Measurements from ENCODE around the gene DYRK1A. TPM values are rescaled to one million over a fixed set of nuclear protein-coding genes. Genes with fewer than 3 reads are reported as not detected.

Gene DYRK1A
- total RNA-seq, 1 donor from 2014 or later: 32.7 TPM

DNA sequence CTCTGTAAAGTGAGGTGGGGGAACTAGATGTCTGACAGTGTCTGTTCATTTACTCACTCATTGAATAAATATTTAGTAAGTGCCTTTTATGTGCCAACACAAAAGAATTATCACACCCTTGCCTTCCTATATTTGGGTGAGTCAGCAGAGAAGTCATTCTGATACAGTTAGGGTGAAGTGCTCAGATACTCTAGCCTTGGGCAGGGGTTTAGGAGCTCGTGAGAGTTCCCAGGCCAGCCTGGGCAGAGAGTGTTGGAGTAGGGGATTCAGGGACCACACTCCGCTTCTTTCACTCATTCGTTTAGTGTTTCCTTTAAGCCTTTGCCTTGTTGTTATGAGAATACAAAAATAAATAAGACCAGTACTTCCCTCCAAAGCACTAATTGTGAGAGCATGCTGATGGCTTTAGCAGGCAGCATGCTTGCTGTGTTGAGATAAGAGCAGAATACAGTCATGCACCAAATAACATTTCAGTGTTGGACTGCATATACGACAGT lies 83.9 kb downstream of the DYRK1A start:
- peak; percentile 77 for ATAC-seq

DNA sequence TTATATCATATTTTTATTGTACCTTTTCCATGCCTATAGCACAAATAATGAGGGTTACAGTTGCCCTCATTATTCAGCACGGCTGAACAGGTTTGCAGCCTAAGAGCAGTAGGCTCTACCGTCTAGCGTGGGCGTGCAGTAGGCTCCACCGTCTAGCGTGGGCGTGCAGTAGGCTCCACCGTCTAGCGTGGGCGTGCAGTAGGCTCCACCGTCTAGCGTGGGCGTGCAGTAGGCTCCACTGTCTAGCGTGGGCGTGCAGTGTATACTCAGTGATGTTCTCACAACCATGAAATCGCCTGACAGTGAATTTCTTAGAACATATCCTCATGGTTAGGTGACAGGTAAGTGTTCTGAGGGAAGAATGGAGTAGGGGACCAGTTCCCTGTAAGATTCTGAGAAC lies 84.9 kb downstream of the DYRK1A start:
- no peak for ATAC-seq

DNA sequence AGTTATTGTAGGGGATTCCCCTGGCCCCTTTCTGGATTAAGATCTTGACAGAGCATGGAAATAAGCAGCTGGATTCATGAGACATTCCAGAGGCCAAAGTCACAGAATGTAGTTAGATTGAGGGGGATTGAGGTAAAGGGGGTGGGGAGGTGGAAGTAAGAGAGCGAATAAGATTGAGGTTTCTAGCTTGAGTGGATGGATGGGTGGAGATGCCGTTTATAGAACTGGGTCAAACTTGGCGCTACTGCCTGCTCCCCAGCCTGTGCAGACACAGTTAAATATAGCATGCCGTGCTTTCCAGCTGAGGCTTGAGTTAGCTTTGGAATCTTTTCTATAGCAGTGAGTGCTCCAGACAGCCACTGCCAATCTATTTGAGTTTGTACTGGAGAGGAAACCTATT lies 85.7 kb downstream of the DYRK1A start:
- no peak for ATAC-seq

DNA sequence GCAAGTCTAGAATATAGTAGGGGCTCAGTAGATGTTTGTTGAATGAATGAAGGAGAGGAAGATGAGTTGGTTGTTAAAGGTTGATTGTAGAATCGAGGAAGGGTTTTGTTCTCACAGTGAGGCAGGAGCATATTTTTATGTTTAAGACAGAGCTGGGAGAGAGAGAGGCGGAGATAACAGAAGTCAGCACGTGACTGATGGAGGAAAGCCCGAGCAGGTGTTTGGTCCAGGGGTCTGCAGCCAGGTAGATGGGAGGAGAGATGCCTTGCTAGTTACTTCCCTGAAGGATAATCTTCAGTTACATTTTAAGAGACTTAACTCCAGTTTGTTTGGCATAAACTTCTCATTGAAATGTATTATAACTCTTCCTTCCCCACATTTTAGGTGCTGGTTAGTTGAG lies 86.8 kb downstream of the DYRK1A start:
- ATAC-seq: no peak

DNA sequence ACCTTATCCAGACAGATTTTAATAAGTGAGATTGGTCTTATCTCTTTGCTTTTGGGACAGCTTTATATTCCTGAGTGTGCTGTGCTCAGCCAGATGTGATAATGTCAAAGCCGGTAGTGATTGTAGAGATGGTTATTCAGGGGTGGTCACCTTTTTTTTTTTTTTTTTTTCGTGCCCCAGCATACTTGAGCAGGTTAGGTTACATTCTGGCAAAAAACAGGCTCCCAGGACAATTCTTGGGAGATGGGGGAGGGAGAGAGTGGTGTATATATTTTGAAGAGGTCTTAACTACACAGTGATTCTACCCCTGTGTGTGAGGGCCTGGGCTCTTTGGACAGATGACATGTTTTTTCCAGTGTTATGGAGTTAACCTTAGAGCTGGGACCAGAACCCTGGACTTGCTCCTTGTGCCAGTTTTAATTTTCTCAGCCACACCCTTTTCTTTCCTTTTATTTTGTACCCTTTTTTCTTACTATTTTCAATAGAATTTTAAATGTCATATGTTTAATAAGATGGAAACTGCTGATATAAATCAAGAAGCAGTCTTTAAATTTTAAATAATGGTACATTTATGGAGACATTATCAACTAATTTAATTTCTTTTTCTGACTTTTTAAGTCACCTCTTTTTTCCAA lies 88.4 kb downstream of the DYRK1A start:
- no peak for ATAC-seq

DNA sequence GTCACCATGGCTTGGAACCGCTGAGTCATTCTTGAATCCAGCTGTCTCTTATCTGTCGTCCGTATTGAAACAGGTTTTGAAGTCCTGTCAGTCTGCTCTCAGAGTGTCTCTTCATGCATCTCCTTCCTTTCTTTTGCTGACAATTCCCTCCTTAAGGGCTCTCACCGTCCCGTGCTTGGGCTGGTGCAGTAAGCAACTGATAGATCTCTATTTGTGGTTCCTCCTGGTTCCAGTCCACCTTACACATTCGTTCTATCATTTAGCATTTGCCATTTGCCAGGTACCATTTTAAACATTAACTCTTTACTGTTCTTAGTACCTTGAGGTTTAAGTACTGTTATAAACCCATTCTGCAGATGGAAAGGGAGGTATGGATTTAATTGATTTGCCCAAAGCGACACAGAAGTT lies 88.9 kb downstream of the DYRK1A start:
- no peak for ATAC-seq

DNA sequence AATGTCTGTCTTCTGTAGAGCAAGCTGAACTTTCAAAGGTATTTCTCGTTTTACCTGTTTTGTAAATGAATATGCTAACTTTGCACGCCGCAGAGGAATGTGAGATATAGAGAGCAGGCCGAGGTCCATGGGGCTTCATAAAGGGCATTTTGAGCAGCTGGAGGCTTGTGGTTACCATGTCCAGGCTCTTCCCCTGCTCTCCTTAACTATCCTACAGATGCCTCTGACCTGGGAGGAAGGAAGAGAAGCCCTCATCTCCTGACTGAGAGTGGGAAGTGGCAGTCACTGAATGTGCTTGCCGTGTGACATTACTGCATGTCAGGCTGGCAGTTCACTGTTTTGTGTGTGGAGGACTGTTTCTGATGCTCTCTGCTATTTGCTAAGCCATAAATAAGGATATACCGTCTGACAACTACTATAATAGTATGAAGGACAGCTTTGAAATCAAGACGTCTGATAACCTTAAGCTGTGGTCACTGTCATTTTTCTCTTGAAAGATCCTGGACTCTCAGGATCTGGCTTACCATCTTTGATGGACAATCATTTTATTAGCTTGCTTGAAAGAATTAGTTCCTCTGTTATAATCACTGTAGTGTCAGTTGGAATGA lies 92.2 kb downstream of the DYRK1A start:
- ATAC-seq: peak; percentile 16

DNA sequence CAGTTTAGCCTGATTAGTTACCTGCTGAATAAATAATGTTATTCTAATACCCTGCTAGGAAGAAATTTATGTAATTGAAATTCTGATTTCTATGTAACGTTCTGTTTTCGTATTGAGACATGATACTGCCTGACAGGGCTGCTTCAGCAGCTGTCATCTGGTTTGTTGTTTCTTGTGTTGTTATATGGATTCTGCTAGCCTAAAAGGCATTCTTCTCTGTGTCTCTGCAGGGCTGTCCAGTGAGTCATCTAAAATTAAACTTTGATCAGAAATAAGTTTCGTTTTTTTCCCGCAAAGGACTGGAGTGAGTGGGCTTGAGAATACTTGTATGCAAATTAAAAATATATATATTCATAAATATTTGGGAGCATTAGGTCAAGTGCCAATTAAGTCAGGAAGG lies 93.0 kb downstream of the DYRK1A start:
- ATAC-seq: no peak

DNA sequence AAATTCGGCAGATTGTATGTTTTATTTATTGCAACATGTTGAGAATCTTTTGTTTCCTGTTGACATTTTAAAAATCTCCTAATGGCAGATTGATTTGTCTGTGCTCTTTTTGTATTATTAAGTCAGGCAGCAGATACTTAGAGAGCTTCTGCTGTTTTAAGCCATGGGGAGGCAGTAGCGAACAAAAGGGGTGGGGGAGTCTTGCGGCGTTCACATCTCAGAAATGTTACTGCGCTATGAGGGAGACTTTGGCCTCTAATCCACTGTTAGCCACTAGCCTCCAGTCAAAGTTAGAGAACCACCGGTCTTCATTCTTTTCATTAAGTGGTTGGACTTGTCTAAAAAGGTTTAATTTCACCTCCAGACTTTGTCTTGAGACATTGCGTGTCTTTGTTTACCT lies 93.6 kb downstream of the DYRK1A start:
- no peak for ATAC-seq

DNA sequence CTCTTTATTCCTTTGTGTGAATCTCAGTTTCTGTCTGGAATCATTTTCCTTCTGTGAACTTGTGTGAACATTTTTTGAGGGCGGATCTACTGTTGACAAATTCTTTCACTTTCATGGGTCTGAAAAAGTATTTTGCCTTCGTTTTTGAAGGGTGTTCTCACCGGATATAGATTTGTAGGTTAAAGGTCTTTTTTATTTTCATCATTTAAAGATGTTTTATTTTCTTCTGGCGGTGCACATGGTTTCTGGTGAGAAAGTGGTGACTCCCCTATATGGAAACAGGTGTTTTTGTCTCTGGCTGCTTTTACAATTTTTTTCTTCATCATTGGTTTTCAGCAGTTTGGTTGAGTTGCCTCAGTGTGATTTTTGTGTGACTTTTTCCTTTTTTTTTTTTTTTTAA lies 94.9 kb downstream of the DYRK1A start:
- no peak for ATAC-seq

DNA sequence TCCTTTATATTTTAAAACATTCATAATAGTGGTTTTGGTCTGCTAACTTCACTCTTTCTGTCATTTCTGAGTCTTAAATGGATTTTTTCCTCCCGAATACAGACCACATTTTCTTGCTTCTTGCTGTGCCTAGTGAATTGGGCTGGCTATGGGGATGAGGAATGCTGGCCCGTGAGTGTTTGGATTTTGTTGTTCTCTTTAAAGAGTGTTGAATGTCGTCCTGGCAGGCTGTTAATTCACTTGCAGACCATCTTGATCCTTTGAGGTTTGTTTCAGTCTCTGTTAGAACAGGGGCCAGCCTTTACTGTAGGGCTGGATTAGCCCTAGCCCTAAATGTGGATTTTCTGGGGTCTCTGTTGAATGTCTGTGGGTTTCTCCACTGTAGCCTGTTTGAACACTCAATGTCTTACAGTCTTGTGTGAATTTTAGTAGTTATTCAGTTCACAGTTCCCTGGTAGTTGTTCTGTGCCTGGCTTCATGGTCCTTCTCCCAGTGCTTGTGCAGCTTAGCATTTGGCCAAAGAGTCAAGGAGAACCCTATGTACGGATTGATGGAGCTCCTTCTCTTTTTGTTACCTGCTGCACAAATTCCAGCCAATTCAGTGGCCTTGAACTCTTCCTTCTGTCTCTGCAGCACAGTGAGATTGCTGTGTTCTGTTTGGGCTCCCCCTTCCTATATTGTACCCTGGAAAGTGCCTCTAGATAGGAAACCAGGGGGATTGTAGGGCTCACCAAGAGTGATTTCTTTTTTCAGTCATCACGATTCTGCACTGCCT lies 95.7 kb downstream of the DYRK1A start:
- no peak for ATAC-seq

DNA sequence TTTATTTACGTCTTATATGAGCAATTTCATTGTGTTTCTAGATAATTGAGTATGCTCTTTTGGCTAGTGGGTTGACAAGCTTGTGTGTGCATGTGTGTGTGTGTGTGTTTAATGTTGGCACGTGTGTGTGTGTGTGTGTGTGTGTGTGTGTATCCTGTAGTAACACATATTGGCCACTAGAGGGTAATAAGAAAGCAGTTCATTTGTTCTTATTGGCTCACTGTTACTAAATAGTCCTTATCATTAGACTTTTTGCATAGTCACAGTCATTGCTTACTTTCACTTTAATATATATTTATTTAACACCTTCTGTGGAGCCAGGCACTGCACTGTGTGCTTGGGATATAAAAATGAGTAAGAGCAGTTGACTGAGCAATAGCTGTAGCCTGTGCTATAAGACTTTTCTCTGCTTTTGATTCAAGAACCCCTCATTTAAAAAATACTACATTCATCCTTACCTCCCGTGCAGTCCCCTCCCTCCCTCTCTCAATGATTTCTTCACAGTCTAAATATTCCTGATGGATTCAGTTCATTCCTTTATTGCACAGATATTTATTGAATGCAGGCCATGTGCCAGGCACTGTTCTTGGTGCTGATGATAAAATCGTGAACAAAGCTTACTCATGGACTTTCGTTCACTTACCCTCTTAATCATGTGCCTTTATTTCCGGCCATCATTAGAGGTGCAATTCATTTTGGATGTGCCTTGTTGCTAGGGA lies 96.7 kb downstream of the DYRK1A start:
- peak; percentile 82 for ATAC-seq

DNA sequence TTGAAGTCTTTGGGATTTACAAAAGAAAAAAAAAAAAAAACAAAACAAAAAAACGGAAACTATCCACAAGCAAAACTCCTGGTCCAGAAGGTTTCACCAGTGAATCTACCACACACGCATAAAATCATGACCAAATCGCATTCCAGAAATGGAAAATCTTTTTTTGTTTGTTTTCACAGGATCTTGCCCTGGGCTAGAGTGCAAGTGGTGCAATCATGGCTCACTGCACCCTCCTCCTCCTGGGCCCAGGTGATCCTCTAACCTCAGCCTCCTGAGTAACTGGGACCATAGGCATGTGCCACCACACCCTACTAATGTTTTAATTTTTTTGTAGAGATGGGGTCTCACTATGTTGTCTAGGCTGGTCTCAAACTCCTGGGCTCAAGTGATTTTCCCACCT lies 100.5 kb downstream of the DYRK1A start:
- ATAC-seq: no peak

DNA sequence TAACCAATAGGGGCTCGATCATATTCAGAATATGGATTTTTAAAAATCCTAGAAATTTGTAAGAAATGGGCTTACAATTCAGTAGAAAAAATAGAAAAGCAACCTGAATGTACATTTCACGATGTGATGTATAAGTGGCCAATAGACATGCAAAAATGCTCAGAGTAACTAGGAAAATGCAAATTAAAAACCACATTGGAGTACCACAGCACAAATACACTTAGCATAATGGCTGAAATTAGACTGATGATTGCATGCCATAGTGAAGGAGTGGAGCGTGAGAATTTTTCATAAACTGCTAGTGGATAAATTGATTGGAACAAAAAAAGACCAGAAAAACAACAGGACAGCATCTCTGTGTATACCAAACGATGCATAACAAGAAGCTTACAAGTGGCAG lies 102.3 kb downstream of the DYRK1A start:
- ATAC-seq: no peak

DNA sequence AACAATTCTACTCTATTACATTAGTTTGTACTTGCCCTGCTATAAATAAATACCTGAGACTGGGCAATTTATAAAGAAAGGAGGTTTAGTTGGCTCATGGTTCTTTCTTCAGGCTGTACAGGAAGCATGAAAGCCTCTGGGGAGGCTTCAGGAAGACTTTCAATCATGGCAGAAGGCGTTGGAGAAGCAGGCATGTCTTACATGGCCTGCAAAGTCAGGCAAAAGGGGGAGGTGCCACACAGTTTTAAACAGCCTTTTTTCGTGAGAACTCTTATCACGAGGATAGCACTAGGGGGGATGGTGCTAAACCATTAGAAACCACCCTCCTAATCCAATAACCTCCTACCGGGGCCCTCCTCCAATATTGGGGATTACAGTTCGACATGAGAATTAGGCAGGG lies 102.9 kb downstream of the DYRK1A start:
- no peak for ATAC-seq

DNA sequence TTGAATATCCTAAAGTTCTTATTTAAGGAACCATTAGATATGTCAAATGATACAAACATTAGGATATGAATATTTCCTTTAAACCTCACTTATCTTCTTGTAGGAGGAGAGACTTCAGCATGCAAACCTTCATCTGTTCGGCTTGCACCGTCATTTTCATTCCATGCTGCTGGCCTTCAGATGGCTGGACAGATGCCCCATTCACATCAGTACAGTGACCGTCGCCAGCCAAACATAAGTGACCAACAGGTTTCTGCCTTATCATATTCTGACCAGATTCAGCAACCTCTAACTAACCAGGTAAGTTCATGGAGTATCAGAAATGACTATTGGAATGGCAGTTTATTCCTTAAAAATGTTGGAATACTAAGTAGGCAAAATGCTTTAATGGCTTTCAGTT lies 106.0 kb downstream of the DYRK1A start:
- ATAC-seq: no peak

DNA sequence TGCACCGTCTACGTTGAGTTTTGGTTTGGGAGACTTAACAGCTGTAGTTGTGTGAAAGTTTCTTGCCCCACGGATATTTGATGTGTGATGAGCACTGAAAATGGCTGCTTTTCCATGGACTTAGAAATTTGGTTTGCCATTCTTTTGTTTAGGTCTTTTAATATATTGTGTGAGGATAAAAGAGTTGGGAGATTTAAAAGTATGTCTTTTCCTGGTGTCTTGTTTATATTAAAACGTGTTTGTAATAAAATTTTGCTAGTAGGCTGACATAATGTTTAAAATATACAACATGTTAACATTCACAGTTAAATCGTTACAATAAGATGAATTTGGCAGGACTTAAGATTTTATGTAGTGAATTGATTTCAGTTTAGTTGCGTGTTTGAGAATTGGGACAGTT lies 106.9 kb downstream of the DYRK1A start:
- ATAC-seq: no peak

DNA sequence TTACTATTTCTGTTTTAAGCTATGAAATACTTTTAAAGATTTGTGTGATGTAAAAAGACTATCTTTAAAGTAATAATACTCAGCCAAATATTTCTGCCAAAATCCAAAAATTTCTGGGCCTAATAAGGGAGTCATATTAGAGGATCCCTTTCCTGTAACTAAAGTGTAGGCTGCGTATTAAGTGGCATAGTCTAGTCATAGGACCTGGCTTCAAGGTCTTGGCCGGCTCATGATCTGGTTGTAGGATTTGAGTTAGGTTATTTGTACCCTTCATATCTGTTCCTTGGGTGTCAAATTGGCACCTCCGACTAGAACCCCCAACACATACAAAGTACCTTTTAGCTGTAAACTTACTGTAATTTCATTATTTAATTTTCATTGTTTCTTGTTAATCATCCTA lies 107.8 kb downstream of the DYRK1A start:
- no peak for ATAC-seq

DNA sequence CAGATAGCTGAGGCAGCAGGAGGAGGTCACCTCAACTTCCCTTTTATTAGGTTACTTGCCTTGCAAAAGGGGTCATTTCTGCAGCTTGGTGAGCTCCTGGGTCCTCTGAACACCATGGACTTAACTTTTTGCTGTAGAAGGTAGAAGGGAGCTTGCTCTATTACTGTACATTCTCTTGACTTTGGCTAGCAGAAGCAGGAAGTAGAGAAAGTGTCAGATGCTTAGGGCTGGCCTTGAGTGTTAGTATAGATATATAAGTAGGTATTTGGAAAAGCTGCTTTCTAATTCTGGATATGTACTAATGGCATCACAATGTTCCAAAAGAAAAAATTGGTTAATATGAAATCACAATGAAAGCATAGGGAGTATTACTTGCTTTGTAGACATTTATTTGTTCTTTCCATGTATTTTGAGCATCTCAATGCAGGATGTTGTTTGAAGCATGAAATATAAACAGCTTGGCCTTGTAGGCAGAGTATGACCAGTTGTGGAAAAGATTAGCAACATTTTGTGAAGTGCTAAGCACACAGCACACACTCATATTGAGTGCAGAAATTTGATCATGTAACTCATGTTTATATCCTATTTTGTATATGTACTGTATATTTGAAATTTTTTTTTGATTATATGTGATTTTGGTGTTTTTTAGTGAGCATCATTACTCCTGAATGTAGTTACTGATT lies 108.8 kb downstream of the DYRK1A start:
- ATAC-seq: no peak

DNA sequence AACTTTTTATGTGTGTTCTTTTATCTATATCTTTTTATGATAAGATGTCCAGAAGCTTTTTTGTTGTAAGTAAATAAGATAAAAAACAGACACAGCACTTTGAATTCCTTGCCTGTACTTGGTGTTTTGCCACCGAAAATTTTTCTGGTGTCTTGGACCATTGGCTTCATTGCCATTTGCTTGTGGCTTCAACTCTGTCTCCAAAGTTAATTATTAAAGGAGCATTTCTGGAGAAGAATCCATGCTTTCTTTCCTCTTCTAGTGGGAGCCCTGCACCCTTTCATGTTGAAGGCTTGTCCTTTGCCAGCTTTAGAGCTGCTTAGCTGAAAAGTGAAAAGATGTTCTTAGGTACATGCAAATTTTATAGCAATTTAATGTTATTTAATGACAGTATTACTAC lies 112.2 kb downstream of the DYRK1A start:
- ATAC-seq: no peak

DNA sequence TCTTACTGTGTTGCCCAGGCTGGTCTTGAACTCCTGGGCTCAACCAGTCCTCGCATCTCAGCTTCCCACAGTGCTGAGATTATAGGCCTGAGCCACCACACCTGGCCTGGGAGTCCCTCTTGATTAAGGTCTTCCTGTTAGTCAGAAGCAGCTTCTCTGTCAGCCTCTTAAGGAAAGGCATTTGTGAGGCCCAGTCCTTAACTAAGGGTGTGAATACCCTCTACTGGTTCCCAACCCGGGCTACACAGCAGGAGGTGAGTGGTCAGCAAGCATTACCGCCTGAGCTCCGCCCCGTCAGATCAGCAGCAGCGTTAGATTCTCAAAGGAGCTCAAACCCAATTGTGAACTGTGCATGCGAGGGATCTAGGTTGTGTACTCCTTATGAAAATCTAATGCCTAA lies 117.2 kb downstream of the DYRK1A start:
- ATAC-seq: no peak

All from esophagus mucosa (tissue), 1 donor.